NCI-H1694 treated with DMSO at 0.1 percent for 48 hours (cell line): Measurements from ENCODE around the gene UNCX.

Experiments used
- DNase-seq: peaks from one replicate; lab custom pipeline; 2025; lab: John Stamatoyannopoulos, UW

UNCX gene

GRCh38 chr7:1243964-1244416 lies 11.3 kb downstream of the UNCX start:
- no peak for DNase-seq

GRCh38 chr7:1244700-1245523 lies 12.2 kb downstream of the UNCX start:
- DNase-seq, result no peak

DNA sequence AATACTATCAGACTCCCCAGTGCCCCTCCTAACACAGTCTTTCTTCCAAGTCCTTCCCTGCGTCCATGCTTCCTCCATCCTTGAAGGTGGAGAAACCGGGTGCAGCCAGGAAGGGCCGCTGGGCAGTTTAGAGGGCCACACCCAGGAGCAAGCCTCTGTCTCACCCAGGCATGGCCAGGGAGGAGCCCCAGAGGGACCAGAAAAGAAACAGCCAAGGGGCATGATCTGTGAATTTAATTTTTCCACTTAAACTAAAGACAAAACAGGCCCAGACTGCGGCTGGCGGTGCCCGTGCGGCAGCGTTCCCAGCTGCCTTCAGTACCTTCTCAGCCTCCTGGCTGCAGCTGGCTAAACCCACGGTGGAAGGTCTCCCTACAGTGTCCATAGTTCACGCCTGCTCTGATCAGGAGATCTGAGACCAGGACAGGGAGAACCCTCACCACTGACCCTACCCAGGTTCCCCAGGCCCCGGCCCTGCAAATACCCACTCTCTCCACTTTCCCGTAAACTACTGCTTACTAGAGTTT lies 12.9 kb downstream of the UNCX start:
- DNase-seq, result no peak

- DNase-seq, result no peak
These were observed 13.6 kb downstream of the UNCX start for GRCh38 chr7:1246160-1246870.

DNA sequence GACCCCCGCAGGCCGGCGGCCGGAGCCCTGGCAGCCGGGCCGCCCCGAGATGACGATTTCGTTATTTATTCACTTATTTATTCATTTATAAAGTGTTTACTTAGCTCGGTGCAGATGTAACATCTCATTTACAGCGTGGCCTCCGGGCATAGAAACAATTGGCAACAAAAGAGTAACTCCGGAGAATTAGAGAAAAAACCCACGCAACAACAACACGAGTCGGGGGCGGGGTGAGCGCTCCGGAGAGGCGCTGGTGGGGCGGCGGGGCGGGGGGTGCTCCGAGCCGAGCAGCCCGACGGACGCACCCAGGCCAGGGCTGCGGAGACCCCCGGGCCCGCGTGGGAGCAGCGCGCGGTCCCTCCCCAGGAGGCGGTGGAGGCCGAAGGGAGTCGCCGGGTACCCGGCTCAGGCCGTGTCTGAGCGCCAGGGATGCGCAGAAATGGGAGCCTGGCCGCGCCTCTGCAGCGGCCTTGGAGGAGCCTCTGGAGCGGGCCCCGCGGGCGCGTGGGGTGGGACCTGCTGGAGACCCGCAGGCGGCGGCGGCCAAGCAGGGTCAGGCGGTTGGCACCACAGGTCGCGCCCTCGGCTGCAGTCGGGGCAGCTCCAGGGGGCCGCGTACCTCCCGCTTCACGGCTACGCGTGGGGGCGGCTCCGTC lies 14.3 kb downstream of the UNCX start:
- no peak for DNase-seq

DNA sequence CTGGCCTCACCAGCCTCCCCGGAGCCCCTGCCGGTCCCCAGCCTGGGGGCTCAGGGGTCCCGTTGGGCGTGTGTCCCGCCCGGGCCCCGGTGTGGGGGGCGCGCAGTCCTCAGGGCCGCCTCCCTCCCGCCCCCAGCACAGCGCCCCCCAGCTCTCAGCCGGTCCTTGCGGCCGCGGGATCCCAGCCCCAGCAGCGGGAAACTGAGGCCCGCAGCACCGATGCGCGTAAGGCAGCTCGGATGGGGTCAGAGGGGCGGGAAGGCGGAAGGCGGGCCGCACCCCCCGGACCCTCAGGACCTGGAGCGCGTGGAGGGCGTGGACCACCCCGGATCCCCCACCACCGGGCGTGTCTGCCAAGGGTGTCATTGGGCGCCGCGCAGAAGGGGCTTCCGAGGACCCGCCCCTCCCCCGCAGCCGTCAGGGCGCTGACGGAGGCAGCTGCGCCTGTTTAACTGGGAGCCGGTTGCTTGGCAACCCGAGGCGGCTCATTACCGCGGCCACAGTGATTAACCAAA lies 14.9 kb downstream of the UNCX start:
- no peak for DNase-seq

GRCh38 chr7:1248143-1248915 lies 15.7 kb downstream of the UNCX start:
- DNase-seq, result no peak

GRCh38 chr7:1248916-1249581 lies 16.4 kb downstream of the UNCX start:
- DNase-seq, result no peak

DNA sequence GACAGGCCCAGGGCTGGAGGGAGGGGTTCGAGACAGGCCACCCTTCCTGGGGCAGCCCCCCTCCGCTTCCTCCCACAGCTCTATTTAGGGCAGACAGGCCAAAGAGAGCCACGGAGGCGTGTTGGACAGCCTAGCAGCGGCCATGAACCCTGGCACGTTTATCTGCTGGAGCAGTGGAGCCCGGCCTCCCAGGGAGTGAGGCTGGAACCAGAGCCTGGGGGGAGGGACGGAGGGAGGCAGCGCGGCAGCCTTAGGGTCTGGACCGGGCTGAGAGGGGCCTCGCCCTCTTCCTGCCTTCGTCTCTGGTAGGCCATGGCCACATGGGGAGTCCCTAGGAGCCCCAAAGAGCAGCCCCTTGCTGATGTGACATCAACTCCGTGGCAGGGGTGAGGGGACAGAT lies 17.1 kb downstream of the UNCX start:
- no peak for DNase-seq

DNA sequence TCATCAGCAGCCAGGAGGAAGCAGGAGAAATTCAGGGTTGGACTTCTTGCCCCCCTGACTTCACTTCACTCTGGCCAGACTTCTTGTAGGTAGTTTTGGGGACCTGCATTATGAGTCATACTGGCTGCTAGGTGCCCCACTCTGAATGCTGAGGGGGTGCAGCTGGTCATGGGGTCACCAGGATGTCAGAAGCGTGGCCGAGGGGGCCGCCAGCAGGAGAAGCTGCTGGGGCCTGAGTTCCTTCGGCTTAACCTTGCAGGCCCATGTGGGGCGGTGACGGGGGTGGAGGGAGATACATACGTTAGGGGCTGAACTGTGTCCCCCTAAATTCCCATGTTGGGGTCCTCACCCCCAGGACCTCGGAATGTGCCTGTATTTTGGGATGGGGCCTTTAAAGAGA lies 18.2 kb downstream of the UNCX start:
- no peak for DNase-seq

DNA sequence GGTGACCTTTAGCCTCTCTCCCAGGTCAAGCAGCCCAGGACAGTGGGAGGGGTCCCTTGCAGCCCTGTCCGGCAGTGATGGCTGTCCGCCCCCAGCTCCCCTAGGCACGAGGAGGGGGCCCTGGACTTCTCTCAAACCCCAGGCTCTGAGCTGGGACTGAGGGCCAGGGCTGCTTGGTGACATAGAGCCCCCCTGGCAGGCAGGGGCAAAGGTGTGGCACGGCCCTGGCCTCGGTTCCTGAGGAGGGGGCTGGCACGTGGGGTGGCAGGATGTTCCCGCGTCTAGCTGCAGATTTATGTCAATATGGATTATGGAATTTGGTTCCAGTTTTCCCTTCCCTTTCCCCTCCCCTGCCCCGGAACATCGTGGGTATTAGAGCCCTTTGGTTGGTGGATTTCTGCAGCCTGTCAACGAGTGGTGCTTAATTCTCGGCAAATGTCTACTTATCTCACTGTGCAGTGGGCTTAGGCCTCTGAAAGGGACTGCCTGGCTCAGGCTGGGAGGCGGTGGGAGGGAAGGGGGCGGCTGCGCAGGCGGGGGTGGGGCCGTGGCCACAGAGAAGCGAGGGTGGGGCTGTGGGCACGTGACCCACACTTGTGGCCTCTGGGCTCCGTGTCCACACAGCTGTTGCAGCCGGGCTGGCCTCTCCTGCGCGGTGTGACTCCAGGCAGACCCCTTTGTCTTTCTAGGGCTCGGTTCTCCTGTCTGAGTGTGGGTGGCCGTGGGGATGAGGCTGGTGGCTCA lies 19.3 kb downstream of the UNCX start:
- DNase-seq, result no peak

DNA sequence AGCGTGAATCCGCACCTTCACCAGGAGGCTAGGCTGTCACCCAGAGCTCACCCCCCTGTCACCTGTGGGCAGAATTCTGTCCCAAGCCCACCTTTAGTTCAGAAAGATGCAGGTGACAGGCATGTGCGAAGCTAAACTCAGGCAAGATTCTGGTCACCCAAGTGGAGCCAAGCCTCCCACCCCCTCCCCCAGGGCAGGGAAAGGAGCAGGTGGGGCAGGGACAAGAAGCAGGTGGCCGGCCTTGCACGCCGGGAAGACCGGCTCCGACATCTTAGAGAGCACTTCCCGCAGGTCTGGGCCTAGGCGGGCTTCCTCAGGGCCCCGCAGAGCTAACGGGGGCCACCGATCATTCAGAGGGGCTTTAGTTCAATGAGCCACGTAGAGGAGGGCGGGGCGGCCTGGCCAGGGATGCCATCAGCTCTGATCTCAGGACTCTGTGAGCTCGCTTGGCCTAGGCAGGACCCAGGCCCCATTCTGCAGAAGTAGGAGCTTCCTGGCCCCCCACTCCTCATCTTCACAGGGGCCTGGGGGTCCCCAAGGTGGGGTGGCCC lies 19.9 kb downstream of the UNCX start:
- no peak for DNase-seq

- DNase-seq, result no peak
These were observed 21.1 kb downstream of the UNCX start for GRCh38 chr7:1253681-1254181.

GRCh38 chr7:1254281-1255079 lies 21.8 kb downstream of the UNCX start:
- no peak for DNase-seq

DNA sequence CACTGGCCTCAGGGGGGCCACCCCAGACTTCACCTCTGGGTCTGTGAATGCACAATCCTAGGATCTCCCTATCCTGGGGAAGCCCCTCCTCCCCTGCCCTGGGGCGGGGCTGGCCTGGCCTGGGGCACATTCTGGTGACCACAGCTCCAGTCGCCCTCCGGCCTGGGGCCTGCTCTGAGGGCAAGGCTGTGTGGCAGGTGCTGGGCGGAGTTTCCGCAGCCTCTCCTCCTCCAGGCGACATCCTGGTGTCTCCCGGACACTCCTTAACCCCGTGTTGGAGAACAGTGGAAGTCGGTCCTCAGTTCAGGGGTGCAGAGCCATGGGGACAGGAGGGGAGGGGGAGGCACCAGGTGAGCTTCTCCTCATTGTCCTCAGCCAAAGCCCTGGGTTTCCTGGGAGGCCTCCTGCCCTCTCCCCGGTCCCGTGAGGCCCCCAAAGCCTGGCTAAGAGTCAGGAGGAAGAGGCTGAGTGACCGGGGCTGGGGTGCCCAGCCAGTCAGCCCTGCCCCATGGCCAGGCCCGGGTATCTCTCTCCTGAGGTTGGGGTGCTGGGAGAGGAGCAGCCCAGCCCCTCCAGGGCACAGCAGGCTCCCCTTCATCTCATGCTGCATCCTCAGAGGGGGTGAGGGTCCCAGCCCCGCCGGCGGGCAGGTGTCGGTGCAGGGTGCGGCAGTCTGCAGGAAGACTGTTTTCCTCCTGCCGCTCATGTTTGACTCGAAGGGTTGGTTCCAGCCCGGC lies 22.6 kb downstream of the UNCX start:
- no peak for DNase-seq

- no peak for DNase-seq
These were observed 23.2 kb downstream of the UNCX start for GRCh38 chr7:1255817-1256340.

DNA sequence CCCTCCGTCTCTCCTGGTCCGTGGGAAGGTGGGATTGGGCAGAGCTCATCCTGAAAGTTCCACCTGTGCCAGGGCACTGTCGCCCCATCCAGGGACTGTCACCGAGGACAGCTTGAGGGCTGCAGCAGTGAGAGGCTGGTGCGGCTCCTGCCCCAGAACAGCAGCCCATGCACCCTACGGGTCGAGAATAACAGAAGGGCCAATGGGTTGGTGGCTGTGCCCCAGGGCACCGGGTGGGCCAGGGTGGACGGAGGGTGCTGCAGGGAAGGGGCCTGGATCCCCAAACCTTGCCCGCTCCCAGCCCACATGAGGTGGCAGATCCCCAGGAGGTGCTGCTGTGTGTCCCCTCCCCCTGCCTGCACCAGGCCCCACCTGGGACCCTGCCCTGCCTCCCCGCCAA lies 23.9 kb downstream of the UNCX start:
- DNase-seq, result no peak

- DNase-seq, result no peak
These were observed 24.5 kb downstream of the UNCX start for GRCh38 chr7:1257221-1257620.
